ENCODE results near the gene PPP1R8.
"Not testable (repeated sequence)": the region's sequence is repeated elsewhere in the genome, so short reads cannot be mapped to it uniquely, and the experiment has no call there.

The PPP1R8 gene

GRCh38 chr1:27856561-27857343 lies 26.2 kb downstream of the PPP1R8 start:
- no peak overlapping the region for H3K4me3 ChIP-seq (ENCODE audit: low read depth, low read length)
- no peak for TF ChIP-seq CTCF (IDR thresholded peaks at IDR 0.05; ENCODE audit: low read depth, low read length, missing control alignments)
- DNase-seq (ENCODE audit: low read depth) = no peak
- in situ Hi-C loops (cut with HindIII; ENCODE audit: low sequenced_read_pairs) = loop anchor here (5.0 kb wide), 1 partner anchor 131 kb away; no protein-coding TSS in a partner anchor

- in situ Hi-C loops (cut with HindIII; ENCODE audit: low sequenced_read_pairs) = loop anchor here (5.0 kb wide), 1 partner anchor 130 kb away; no protein-coding TSS in a partner anchor
- H3K4me3 ChIP-seq (ENCODE audit: low read depth, low read length); DNase-seq (ENCODE audit: low read depth): not testable (repeated sequence)
Measured at GRCh38 chr1:27857552-27857951, 27.0 kb downstream of the PPP1R8 start.

- peak; percentile 98 for TF ChIP-seq CTCF (IDR thresholded peaks at IDR 0.05; ENCODE audit: low read depth, low read length, missing control alignments)
- in situ Hi-C loops (cut with HindIII; ENCODE audit: low sequenced_read_pairs) = loop anchor here (5.0 kb wide), 1 partner anchor 129 kb away; no protein-coding TSS in a partner anchor
- peak; percentile 64 for DNase-seq (ENCODE audit: low read depth)
- H3K4me3 ChIP-seq (ENCODE audit: low read depth, low read length) = no peak overlapping the region
Measured at GRCh38 chr1:27858072-27858948, 27.7 kb downstream of the PPP1R8 start.

GRCh38 chr1:27858949-27859576 lies 28.5 kb downstream of the PPP1R8 start:
- DNase-seq (ENCODE audit: low read depth) = no peak
- no peak for TF ChIP-seq CTCF (IDR thresholded peaks at IDR 0.05; ENCODE audit: low read depth, low read length, missing control alignments)
- in situ Hi-C loops (cut with HindIII; ENCODE audit: low sequenced_read_pairs) = loop anchor here (5.0 kb wide), 1 partner anchor 128 kb away; no protein-coding TSS in a partner anchor
- no peak overlapping the region for H3K4me3 ChIP-seq (ENCODE audit: low read depth, low read length)

GRCh38 chr1:27861436-27861835 lies 30.9 kb downstream of the PPP1R8 start:
- in situ Hi-C loops (cut with HindIII; ENCODE audit: low sequenced_read_pairs) = no loop called here
- TF ChIP-seq CTCF (IDR thresholded peaks at IDR 0.05; ENCODE audit: low read depth, low read length, missing control alignments) = no peak
- no peak for DNase-seq (ENCODE audit: low read depth)
- no peak overlapping the region for H3K4me3 ChIP-seq (ENCODE audit: low read depth, low read length)

- in situ Hi-C loops (cut with HindIII; ENCODE audit: low sequenced_read_pairs) = no loop called here
- no peak for TF ChIP-seq CTCF (IDR thresholded peaks at IDR 0.05; ENCODE audit: low read depth, low read length, missing control alignments)
Measured at GRCh38 chr1:27862004-27862403, 31.4 kb downstream of the PPP1R8 start.

More at GRCh38 chr1:27862004-27862403, 31.4 kb downstream of the PPP1R8 start:
- H3K4me3 ChIP-seq (ENCODE audit: low read depth, low read length) = no peak overlapping the region
- no peak for DNase-seq (ENCODE audit: low read depth)

Data from astrocyte of the cerebellum (primary cell).